Stimulated activated CD4-positive, alpha-beta T cell treated with anti-CD3 and anti-CD28 coated beads, Interleukin-1b, Interleukin-23, amount 100 ng/mL, for 48 hours (primary cell): ENCODE measurements around the gene CENPM.
A peak's percentile ranks its signal among the peaks of the same experiment; 100 is the strongest.

Source experiments
- DNase-seq: peaks from one replicate; pipeline ENCODE4 v3.0.0-alpha.2; 2020

Gene CENPM, protein sequence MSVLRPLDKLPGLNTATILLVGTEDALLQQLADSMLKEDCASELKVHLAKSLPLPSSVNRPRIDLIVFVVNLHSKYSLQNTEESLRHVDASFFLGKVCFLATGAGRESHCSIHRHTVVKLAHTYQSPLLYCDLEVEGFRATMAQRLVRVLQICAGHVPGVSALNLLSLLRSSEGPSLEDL

DNA sequence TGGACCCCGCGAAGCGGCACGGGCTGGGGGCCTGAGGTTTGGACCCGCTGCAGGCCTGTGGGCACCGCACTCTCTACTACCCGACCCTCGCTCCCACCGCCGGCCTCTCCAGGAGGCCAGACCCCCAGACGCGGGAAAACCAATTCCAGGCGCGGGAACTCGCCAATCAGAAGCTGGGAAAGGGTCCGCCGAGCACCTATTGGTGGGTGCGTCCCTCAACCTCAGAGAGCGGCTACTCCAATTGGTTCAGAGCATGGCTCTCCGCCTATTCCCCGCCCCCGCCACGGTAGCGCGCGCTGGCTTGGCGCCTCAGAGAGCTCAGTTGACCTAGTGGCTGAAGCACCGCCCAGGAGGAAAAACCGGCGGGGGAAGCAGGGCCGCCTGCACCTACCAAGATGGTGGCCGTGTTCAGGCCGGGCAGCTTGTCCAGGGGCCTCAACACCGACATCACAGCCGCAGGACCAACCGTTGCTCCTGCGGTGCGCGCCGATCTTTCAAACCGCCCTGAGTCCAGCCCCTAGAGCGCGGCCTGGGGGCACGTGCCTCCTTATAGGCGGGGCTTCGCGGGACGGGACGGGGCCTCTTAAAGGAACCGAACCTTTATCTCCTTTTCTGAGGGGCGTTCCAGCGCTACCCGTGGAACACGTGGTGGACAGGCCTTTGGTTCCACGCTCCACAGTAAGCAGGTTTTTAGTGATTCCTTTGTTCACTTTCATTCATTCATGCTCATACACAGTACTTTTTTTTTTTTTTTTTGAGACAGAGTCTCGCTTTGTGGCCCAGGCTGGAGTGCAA, at the start of gene CENPM:
Gene CENPM (minus strand): TSS at position 524 of the 795 bp plus-strand sequence. CDS start 76 bp downstream, at position 448.
- peak; percentile 95 for DNase-seq

DNA sequence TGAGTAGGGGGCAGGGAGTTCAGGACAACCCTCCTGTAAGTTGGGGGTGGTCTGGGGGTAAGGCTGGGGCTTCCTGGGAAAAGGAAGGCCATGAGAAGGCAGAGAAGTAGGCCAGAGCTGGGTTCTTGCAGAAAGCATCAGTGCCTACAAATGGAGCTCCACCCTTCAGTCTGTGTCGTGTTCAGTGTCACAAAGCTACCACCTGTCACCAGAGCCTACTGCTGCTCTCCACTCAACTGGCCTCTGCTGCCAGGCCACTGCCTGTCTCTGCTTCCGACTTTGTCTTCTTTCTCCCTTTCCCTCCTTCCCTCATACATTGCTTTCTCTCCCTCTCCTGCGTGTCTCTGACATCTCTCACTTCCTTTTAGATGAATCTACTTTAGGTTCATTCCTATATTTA, 48.3 kb upstream of the CENPM start:
- DNase-seq = no peak

DNA sequence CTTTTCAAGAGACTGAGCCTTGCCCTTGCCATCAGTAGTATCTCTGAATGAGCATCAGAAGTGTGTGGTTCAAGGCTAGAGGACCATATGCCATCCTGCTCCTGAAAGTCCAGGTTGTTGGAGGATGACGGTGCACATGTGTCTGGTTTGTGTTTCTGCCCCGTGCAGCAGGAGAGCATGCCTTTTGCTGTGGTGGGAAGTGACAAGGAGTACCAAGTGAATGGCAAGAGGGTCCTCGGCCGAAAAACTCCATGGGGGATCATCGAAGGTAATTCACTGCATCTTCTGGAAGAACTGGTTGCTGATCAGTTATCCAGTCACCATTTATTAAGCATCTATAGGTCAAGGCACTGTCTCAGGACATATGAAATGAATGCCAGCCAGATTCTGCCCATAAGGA, 45.5 kb upstream of the CENPM start:
- DNase-seq = no peak

DNA sequence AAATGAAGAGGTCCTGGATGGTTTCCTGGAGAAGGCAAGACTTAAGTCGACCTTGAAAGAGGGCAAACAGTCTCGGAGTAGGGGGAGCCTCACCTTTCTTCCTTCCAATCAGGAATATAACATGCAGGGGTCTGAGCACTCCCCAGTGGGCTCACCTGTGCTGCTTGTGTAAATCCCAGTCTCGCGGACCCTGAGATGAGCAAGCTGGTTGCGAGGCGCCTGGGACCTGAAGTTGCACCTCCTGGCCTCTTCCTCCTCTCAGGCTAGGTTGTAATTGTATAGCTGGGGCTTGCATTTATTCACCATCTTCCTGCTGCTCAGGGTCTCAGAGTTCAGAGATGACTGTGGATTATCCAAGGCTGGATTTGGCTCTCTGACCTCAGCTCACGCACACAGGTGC, 44.2 kb upstream of the CENPM start:
- no peak for DNase-seq

DNA sequence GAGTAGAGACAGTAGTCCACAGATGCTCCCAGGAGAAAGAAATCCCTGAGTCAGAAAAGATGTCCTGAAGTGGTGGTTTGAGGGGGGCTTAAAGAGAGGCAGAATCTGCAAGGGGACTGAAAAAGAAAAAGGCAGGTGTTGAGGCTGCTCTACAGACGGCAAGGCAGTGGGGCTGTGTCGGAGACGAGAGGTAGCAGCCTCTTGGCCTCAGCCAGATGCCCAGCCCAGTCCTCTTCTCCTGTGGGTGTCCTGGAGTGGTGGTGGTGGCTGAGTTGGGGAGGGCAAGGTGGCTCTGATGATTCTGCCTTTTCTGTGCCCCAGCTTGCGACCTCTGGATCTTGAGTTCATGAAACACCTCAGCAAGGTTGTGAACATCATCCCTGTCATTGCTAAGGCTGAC, 42.3 kb upstream of the CENPM start:
- DNase-seq = no peak

DNA sequence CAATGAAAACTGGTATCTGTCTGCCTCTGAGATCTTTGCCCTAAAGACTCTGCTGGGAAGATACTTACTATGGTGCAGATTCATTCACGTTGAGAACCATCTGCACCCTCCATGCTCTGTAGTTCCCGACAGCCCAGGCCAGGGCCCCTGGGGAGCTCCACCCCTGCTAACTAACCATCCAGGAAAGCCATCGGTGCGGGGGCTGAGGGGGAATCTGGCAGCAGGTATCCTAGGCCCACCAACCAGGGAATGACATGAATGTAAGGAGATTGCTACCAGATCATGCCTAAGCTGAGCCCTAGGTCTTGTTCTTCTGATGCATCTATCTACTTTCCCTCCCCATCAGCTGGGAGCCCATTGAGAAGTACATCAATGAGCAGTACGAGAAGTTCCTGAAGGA, 40.3 kb upstream of the CENPM start:
- DNase-seq = no peak

DNA sequence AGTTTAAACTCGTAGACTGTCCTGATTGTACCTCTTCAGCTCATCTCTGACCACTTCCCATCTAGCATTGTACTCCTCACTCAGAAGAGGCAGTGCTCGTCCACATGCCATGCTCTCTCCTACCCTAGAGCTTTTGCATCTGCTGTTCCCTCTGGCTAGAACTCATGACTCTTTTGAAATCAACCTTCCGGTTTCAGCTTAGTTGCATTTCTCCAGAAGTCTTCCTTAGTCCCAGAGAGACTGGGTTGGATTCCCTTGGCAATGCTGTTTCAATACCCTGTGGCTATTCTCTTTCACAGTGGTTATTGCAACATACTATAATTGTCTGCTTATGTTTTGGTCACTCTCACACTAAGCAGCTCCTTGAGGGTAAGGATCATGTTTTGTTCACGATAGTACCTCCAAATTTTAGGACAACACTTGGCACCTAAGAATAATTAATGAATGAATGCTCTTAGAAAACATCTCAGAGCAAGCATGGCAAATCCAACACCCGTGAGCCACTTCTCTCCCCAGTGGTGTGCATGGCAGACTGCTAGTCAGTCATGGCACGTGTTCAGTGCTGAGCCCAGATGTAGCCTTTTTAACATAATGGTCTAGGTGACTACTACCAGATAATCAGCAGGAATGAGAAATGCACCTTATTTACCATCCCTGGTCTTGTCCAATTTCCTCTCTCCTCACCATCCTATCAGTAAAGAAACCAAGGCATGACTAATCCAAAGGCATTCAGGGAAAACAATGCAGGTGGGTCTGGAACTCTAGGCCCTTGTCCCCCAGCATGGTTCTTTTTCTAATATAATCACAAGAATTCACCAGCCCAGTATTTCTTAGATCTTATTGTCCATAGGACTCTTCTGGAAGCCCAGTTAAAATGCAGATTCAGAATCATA, 36.8 kb upstream of the CENPM start:
- DNase-seq = no peak

DNA sequence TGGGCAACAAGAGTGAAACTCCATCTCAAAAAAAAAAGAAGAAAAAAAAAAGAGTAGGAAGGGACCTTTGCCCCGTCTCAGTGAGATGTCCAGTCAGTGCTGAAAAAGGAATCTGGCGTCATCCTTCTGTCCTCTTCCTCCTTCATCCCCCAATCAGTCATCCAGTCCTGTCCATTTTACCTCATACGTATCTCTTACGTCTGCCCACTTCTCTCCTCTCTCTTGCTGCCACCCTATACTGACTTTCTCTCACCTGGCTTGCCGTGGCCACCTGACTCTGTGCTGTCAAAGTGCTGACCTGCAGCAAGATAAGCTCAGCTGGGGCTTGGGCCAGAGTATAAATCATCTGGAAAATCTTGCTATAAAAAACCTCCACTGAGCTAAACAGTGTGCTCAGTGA, 35.9 kb upstream of the CENPM start:
- DNase-seq = no peak

DNA sequence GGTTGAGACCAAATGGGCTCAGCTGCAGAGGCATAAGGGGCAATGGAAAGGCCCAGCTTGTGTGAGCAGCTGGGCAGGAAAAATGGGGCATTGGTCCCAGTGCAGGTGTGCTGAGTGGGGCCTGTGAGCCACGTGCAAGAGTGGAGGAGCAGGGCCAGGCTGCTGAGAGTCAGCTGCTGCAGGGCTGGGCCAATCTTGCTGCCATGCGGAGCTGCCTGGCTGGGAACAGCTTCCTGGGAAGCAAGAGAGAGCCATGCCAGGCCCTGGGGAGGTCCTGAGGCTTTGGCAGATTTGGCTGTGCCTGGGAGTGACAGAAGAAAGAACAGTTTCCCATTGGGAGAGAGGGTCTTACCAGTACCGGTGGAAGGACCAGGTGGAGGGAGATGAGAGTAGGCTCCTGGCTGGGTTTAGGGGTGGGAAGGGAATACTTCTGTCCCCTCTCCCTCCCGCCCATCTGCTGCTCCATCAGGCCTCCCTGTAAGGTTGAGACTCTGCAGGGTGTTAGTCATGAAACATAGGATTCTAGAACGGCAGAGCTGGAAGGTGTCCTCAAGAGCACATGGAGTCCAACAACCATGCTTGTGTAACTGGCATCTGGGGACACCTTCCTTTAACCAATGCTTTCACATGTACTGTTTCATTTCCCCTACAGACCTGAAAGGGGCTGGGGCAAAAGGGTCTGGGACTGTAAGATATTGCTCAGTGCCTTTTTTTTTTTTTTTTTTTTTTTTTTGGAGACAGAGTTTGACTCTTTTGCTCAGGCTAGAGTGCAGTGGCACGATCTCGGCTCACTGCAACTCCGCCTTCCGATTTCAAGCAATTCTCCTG, 32.7 kb upstream of the CENPM start:
- no peak for DNase-seq

DNA sequence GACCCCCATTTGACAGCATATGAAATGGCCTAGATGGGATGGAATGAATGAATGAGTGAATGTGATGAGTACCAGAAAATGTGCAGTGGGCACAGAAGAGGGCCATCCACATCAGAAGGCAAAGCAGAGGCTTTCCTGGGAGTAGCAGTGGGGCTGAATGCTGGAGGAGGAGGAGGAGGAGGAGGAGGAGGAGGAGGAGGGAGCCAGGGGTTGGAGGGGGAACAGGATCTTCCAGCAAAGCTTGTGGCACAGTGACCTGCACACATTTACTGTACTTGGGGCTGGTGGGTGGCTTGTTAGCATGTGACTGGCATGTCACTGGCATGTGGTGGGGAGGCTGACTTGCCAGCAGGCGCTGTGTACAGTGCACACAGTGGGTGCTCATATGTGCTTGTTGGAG, 31.8 kb upstream of the CENPM start:
- no peak for DNase-seq

DNA sequence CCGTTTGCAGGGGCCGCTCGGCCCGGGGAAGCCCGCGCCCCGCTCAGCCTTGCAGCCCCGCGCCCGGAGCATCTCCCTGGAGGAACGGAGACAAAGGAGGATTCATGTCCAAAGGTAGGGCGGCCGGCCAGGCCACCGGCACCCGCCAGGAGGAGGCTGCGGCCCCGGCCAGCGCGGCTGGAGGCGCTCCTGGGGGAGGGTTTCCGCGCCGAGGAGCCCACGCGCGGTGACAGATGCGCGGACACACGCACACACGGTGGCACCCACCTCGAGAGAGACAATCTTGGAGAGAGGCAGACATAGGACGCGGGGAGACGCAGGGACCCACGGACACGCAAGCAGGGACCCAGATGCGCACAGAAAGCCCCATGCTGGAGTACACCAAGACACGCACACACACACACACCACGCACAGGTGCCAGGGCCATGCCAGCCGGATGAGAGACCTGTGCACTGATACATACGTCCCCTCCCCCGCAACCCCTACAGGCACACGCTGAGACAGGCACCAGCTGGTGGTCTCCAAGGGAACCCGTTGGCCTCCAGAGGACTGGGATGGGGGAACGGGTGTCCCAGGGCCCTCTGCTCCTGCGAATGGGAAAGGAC, 30.1 kb upstream of the CENPM start:
- DNase-seq = no peak

DNA sequence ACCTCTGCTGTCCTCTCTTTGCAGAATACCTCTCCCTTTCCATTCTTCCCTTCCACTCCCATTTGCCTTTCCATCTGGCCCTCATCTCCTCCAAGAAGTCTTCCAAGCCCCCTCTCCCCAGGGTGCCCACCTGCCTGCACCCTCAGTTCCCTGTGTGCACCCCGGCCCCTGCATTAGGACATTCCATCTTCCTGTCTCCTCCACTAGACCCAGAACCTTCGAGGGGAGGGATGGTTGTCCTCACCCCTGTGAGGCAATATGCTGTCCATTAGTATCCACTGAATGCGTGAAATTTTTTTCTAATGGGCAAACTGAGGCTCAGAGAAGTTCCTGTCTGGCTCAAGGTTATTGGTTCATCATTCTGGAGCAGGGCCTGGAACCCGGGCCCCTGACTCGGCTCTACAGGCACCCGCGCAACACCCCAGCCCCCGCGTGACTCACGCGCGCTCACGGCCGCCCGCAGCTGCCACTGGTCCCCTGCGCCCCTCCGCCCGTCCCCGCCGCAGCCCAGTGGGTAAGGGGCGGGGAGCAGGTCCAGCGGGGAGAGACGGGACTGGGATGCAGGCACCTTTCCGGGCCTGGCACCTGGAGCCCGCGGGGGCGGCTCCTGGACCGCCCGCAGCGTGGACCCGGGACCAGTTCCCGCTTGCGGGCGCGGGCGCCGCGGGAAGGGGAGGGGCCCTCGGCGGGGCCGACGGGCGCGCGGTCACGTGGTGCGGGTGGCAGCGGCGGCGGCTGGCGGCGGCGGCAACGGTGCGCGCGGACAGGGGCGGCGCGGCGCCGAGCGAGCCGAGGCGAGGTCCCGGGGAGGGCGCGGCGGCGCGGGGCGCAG, 29.3 kb upstream of the CENPM start:
- DNase-seq = peak; percentile 28

DNA sequence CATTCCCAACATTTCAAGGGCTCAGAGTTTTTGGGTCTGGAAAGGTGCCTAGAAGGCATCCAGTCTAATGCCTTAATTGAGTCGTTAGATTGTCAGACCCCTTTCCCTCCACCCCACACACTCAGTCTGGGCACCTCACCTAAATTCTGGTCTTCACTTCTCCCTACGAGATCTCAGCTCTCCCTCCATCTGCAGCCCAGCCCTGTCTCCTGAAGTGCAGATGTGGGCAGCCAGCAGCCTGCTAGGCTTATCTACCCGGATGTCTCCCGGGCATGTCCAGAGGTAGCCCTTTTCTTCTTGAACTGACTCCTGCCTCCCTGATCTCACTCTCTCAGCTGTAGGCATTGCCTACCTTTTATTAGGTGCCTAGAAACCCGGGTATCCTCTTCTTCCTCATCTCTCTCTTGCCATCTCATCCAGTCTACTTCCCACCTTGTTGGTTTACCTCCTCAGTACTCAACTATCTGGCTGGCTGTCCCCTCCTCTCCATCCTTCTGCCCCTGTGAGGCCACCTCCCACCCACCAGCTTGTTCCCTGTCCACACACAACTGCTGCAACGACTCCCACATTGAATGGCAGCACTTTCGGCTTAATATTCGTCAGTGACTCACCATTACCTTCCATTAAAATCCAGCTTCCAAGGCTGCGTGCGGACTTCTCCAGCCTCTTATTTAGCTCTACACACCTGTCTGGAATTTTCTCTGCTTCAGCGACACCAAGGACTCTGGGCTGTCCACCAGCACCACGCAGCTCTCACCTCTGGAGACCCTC, 28.5 kb upstream of the CENPM start:
- DNase-seq = no peak

DNA sequence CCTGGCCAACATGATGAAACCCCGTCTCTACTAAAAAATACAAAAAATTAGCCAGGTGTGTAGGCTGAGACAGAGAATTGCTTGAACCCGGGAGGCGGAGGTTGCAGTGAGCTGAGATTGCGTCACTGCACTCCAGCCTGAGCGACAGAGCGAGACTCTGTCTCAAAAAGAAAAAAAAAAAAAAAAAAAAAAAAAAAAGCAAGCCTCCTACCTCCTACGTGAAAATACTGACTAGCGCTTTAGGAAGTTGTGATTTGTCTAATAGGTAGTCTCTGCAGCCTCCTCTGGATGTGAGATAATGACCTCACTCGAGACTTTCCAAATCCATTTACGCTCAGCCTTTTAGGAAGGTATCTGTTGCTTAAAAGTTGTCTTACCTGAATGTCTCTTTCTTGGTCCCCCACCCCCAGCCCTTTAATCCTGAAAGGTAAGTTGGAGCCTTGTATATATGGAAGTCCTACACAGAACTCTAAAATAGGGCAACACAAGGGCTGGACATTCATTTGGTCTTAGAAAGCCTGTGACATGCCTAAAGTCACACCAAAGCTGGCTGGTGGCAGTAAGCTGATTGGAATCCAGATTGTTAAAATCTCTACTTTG, 27.8 kb upstream of the CENPM start:
- no peak for DNase-seq

DNA sequence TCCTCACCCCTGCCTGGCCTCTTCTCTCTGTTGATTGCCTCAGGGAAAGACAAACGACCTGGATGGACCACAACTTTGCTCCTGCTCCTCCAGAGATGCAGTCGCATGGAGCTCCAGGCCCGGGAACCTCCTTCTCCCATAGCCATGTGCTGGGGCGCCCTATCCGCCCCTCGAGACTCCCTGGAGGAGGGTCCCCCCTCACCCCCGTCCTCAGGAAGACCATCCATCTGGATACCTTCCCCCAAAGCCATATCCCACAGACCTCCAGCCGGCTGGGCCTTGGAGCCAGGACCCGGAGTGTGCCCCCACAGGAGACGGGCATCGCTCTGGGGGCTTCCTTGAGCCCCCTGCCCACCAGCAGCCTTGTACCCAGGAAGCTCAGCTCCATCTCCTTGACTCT, 24.5 kb upstream of the CENPM start:
- DNase-seq = no peak

DNA sequence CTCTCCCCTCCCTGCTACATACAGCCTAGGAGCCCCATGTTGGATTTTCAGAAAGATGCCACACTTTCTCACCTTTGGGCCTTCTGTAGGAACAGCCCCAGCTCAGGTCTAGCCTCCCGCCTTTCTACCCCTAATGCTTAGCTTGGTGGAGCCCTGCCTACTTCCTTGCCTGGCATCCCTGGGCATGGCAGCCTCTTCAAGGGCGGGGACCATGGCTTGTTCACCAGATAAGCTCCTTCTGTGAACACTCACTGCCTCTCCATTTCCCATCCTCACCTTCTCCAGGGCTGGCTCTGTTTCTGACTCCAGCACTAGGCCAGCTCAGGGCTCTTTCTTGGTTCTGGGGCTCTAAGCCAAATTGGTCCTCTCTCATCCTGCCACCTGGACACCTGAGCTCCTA, 23.6 kb upstream of the CENPM start:
- DNase-seq = no peak

DNA sequence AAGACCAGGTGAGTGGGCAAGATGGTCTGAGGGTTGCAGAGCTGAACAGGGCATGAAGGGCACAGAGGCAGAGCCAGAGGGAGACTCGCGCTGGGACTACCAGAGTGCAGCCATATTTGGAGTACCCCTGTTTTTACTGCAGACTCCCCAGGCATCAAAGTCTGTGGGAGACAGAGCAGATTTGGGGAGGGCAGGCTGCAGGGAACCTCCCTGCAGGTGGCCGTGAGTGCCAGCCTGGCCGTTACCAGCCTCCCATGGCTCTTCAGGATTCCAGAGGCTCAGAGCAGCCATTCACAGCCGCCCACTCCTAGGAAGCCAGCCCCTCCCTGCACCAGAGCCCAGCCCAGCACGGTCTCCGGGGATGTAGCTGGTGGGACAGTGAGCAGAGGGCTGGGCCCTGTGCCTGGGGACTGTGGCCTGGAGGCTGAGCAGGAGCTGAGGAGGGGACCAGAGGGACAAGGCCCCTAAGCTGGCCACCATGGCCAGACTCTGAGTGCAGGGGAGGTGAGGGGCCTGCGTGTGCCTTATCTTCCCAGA, 22.2 kb upstream of the CENPM start, which contains the start of gene SEPTIN3:
Gene SEPTIN3 (plus strand): TSS at position 334 of the 537 bp plus-strand sequence. CDS start 2,050 bp downstream, outside the sequence.
- no peak for DNase-seq

DNA sequence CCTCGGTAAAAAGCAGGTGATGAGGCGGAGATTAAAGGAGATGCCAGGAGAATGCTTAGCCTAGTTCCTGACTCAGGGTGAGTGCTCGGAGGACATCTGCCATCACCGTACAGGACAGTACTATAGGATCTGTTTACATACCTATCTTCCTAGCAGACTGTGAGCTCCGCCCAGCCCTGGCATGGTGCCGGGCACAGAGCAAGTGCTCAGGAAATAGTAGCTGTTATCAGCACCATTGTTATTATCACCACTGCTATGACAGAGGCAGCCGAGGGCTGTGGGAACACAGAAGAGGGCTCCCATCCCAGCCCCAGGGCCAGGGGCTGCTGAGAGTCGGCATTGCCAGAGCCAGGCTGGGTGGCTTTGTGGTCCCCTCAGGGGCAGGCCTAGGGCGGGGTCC, 21.6 kb upstream of the CENPM start:
- no peak for DNase-seq

DNA sequence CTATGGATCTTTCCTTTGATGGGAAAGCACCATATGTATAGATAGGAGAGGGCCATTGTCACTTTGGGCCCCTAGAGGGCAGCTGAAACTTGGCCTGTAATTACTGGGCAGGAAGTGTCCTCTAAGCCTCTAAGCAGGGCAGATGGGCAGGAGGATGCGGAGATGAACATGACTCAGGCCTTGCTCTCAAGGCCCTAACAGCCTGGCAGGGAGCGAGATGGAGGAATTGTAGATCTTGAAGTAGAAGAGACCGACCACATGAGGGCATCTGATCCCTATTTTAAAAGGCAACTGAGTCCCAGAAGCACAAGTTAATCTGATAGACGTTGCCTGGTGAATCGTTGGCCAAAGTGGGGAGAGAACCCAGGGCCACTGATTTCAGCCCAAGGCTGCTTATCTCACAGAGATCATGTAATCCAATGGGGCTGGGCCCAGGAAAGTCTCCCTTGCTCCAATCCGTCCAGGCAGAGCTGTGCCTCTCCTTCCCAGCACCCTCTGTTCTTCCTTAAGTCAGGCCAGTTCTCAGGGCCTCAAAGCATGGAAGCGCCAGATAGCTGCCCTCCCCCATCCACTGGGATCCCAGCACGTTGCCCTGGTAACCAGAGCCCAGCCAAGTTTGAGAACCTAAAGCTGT, 19.8 kb upstream of the CENPM start:
- peak; percentile 40 for DNase-seq
